SKM-1 (cell line): ENCODE results near the gene CFAP107.

Experiments used
- DNase-seq: peaks from one replicate; lab custom pipeline; 2025; ENCODE audit not compliant: unreplicated experiment; lab: John Stamatoyannopoulos, UW

The CFAP107 gene

GRCh38 chr1:12739613-12740012 lies 6.4 kb upstream of the CFAP107 start:
- no peak for DNase-seq

- DNase-seq = no peak
Observed at GRCh38 chr1:12741946-12742345, 4.1 kb upstream of the CFAP107 start.

- DNase-seq = no peak
Observed at GRCh38 chr1:12745126-12745991, 641 bp upstream of the CFAP107 start.

- DNase-seq = no peak
Observed at GRCh38 chr1:12748778-12749355, 2.9 kb downstream of the CFAP107 start.

- no peak for DNase-seq
Observed at GRCh38 chr1:12754738-12755137, 8.7 kb downstream of the CFAP107 start.

GRCh38 chr1:12756273-12756672 lies 10.3 kb downstream of the CFAP107 start:
- no peak for DNase-seq

- DNase-seq = no peak
Observed at GRCh38 chr1:12756768-12757413, 10.9 kb downstream of the CFAP107 start.

- DNase-seq = no peak
Observed at GRCh38 chr1:12757836-12758235, 11.8 kb downstream of the CFAP107 start.

GRCh38 chr1:12760256-12760795 lies 14.3 kb downstream of the CFAP107 start:
- no peak for DNase-seq

- no peak for DNase-seq
Observed at GRCh38 chr1:12761781-12762180, 15.8 kb downstream of the CFAP107 start.

- DNase-seq = no peak
Observed at GRCh38 chr1:12762766-12763165, 16.8 kb downstream of the CFAP107 start.

GRCh38 chr1:12763479-12763878 lies 17.5 kb downstream of the CFAP107 start:
- no peak for DNase-seq

- no peak for DNase-seq
Observed at GRCh38 chr1:12764016-12764415, 18.0 kb downstream of the CFAP107 start.

- no peak for DNase-seq
Observed at GRCh38 chr1:12769031-12769430, 23.0 kb downstream of the CFAP107 start.

- no peak for DNase-seq
Observed at GRCh38 chr1:12769976-12770505, 24.0 kb downstream of the CFAP107 start.

GRCh38 chr1:12770620-12771019 lies 24.6 kb downstream of the CFAP107 start:
- DNase-seq = no peak

- DNase-seq = no peak
Observed at GRCh38 chr1:12771186-12771585, 25.2 kb downstream of the CFAP107 start.

GRCh38 chr1:12772520-12772919 lies 26.5 kb downstream of the CFAP107 start:
- DNase-seq = no peak

- no peak for DNase-seq
Observed at GRCh38 chr1:12773438-12773837, 27.4 kb downstream of the CFAP107 start, which contains the start of gene PRAMEF12. Gene PRAMEF12 (plus strand): TSS chr1:12773738. CDS start chr1:12774868, 1,130 bp downstream.

GRCh38 chr1:12774801-12775345 lies 28.9 kb downstream of the CFAP107 start:
- no peak for DNase-seq

- no peak for DNase-seq
Observed at GRCh38 chr1:12775443-12775842, 29.4 kb downstream of the CFAP107 start.
